T-helper 1 cell treated with Interleukin-12 subunit alpha and Interleukin-12 subunit beta and Interleukin-4 antibody, amounts not matched to agents 30 μg/mL and 1 μg/mL, for 36 hours (primary cell): ENCODE results near the gene INPP4B.

Experiments
- H3K27ac Mint-ChIP-seq: one replicate; pipeline ENCODE4 v1.8.0; 2021; ENCODE audit warnings: mild to moderate bottlenecking, mixed read lengths
- H3K27me3 Mint-ChIP-seq: one replicate; pipeline ENCODE4 v1.8.0; 2021; ENCODE audit warnings: low read depth, mixed read lengths
- H3K36me3 Mint-ChIP-seq: one replicate; pipeline ENCODE4 v1.8.0; 2021; ENCODE audit warnings: low read depth, mixed read lengths
- H3K4me1 Mint-ChIP-seq: one replicate; pipeline ENCODE4 v1.8.0; 2021; ENCODE audit warnings: low read depth, mixed read lengths
- H3K4me3 Mint-ChIP-seq: one replicate; pipeline ENCODE4 v1.8.0; 2021; ENCODE audit warnings: mild to moderate bottlenecking, moderate library complexity, mixed read lengths
- H3K9me3 Mint-ChIP-seq: one replicate; pipeline ENCODE4 v1.8.0; 2021; ENCODE audit warnings: mixed read lengths

The INPP4B gene

GRCh38 chr4:142293536-142293935 is 552.6 kb downstream of the INPP4B start:
- Mint-ChIP-seq H3K27ac (no peak overlapping the region), H3K36me3 (peaks cover 12% of the 10 kb centered on the region), H3K27me3 (no peaks in the 10 kb centered on the region), H3K4me1 (peaks cover 14% of the 10 kb centered on the region), H3K9me3 (peaks cover 14% of the 10 kb centered on the region), H3K4me3 (no peak overlapping the region)

- Mint-ChIP-seq H3K9me3 (peaks cover 14% of the 10 kb centered on the region), H3K4me1 (peaks cover 14% of the 10 kb centered on the region), H3K4me3 (no peak overlapping the region), H3K27me3 (no peaks in the 10 kb centered on the region), H3K27ac (no peak overlapping the region), H3K36me3 (peaks cover 12% of the 10 kb centered on the region)
Measured at GRCh38 chr4:142292231-142292630, 553.9 kb downstream of the INPP4B start.

- peaks cover 14% of the 10 kb centered on the region for H3K4me1 Mint-ChIP-seq
- peaks cover 14% of the 10 kb centered on the region for H3K9me3 Mint-ChIP-seq
- H3K27ac Mint-ChIP-seq = no peak overlapping the region
- no peaks in the 10 kb centered on the region for H3K27me3 Mint-ChIP-seq
- H3K36me3 Mint-ChIP-seq = peaks cover 12% of the 10 kb centered on the region
- H3K4me3 Mint-ChIP-seq = no peak overlapping the region
Measured at GRCh38 chr4:142291299-142292050, 554.6 kb downstream of the INPP4B start.

GRCh38 chr4:142287371-142287770 is 558.7 kb downstream of the INPP4B start:
- no peaks in the 10 kb centered on the region for H3K27me3 Mint-ChIP-seq
- peaks cover 10% of the 10 kb centered on the region for H3K9me3 Mint-ChIP-seq
- no peak overlapping the region for H3K27ac Mint-ChIP-seq
- H3K36me3 Mint-ChIP-seq = peaks cover 7% of the 10 kb centered on the region
- no peaks in the 10 kb centered on the region for H3K4me1 Mint-ChIP-seq
- H3K4me3 Mint-ChIP-seq = no peak overlapping the region

- Mint-ChIP-seq H3K27ac (no peak overlapping the region), H3K36me3 (peaks cover 4% of the 10 kb centered on the region), H3K4me3 (no peak overlapping the region)
Measured at GRCh38 chr4:142285222-142285583, 560.9 kb downstream of the INPP4B start.

GRCh38 chr4:142284402-142285221 is 561.5 kb downstream of the INPP4B start:
- no peaks in the 10 kb centered on the region for H3K27me3 Mint-ChIP-seq
- peaks cover under 1% of the 10 kb centered on the region for H3K36me3 Mint-ChIP-seq
- no peak overlapping the region for H3K4me3 Mint-ChIP-seq
- H3K27ac Mint-ChIP-seq = no peak overlapping the region
- H3K4me1 Mint-ChIP-seq = no peaks in the 10 kb centered on the region
- H3K9me3 Mint-ChIP-seq = peaks cover 2% of the 10 kb centered on the region

More at GRCh38 chr4:142285222-142285583, 560.9 kb downstream of the INPP4B start:
- Mint-ChIP-seq H3K9me3 (peaks cover 6% of the 10 kb centered on the region), H3K4me1 (no peaks in the 10 kb centered on the region), H3K27me3 (no peaks in the 10 kb centered on the region)

- Mint-ChIP-seq H3K4me3 (no peak overlapping the region), H3K9me3 (no peaks in the 10 kb centered on the region), H3K4me1 (no peaks in the 10 kb centered on the region), H3K27me3 (no peaks in the 10 kb centered on the region), H3K36me3 (no peaks in the 10 kb centered on the region), H3K27ac (no peak overlapping the region)
Measured at GRCh38 chr4:142282870-142283431, 563.1 kb downstream of the INPP4B start.

- H3K4me3 Mint-ChIP-seq = no peak overlapping the region
- no peaks in the 10 kb centered on the region for H3K9me3 Mint-ChIP-seq
- H3K36me3 Mint-ChIP-seq = no peaks in the 10 kb centered on the region
- H3K27ac Mint-ChIP-seq = no peak overlapping the region
- no peaks in the 10 kb centered on the region for H3K4me1 Mint-ChIP-seq
- H3K27me3 Mint-ChIP-seq = no peaks in the 10 kb centered on the region
Measured at GRCh38 chr4:142281999-142282398, 564.1 kb downstream of the INPP4B start.

- Mint-ChIP-seq H3K4me3 (no peak overlapping the region), H3K36me3 (no peaks in the 10 kb centered on the region), H3K9me3 (no peaks in the 10 kb centered on the region), H3K27me3 (no peaks in the 10 kb centered on the region), H3K4me1 (peaks cover 4% of the 10 kb centered on the region), H3K27ac (no peak overlapping the region)
Measured at GRCh38 chr4:142278663-142279062, 567.4 kb downstream of the INPP4B start.

- H3K4me3 Mint-ChIP-seq = no peak overlapping the region
- H3K27me3 Mint-ChIP-seq = no peaks in the 10 kb centered on the region
- H3K4me1 Mint-ChIP-seq = peaks cover 4% of the 10 kb centered on the region
- H3K27ac Mint-ChIP-seq = no peak overlapping the region
- no peaks in the 10 kb centered on the region for H3K9me3 Mint-ChIP-seq
- no peaks in the 10 kb centered on the region for H3K36me3 Mint-ChIP-seq
Measured at GRCh38 chr4:142278171-142278570, 567.9 kb downstream of the INPP4B start.

GRCh38 chr4:142274137-142274536 is 572.0 kb downstream of the INPP4B start:
- peaks cover 4% of the 10 kb centered on the region for H3K4me1 Mint-ChIP-seq
- H3K4me3 Mint-ChIP-seq = no peak overlapping the region
- H3K27ac Mint-ChIP-seq = no peak overlapping the region
- H3K36me3 Mint-ChIP-seq = peaks cover 4% of the 10 kb centered on the region
- H3K9me3 Mint-ChIP-seq = no peaks in the 10 kb centered on the region
- no peaks in the 10 kb centered on the region for H3K27me3 Mint-ChIP-seq

GRCh38 chr4:142272452-142272851 is 573.6 kb downstream of the INPP4B start:
- Mint-ChIP-seq H3K4me1 (peaks cover 7% of the 10 kb centered on the region), H3K27ac (no peak overlapping the region), H3K27me3 (no peaks in the 10 kb centered on the region), H3K36me3 (peaks cover 4% of the 10 kb centered on the region), H3K4me3 (no peak overlapping the region), H3K9me3 (no peaks in the 10 kb centered on the region)

GRCh38 chr4:142271832-142272231 is 574.3 kb downstream of the INPP4B start:
- Mint-ChIP-seq H3K36me3 (peaks cover 4% of the 10 kb centered on the region), H3K9me3 (no peaks in the 10 kb centered on the region), H3K27ac (no peak overlapping the region), H3K27me3 (no peaks in the 10 kb centered on the region), H3K4me3 (no peak overlapping the region), H3K4me1 (peaks cover 7% of the 10 kb centered on the region)

- H3K27me3 Mint-ChIP-seq = no peaks in the 10 kb centered on the region
- H3K9me3 Mint-ChIP-seq = no peaks in the 10 kb centered on the region
- no peak overlapping the region for H3K4me3 Mint-ChIP-seq
- peaks cover 29% of the 10 kb centered on the region for H3K4me1 Mint-ChIP-seq
- H3K27ac Mint-ChIP-seq = no peak overlapping the region
- H3K36me3 Mint-ChIP-seq = peaks cover 5% of the 10 kb centered on the region
Measured at GRCh38 chr4:142267101-142267500, 579.0 kb downstream of the INPP4B start.

- Mint-ChIP-seq H3K4me1 (peaks cover 29% of the 10 kb centered on the region), H3K27me3 (no peaks in the 10 kb centered on the region), H3K9me3 (no peaks in the 10 kb centered on the region), H3K4me3 (no peak overlapping the region), H3K27ac (no peak overlapping the region), H3K36me3 (peaks cover 7% of the 10 kb centered on the region)
Measured at GRCh38 chr4:142265946-142266345, 580.2 kb downstream of the INPP4B start.
